C4-2B (cell line): Measurements from ENCODE around the gene SARDH.
A peak's percentile ranks its signal among the peaks of the same experiment; 100 is the strongest.

Experiments
- H3K27ac ChIP-seq: fragments of 450-650 bp; 2 replicates; pipeline ENCODE4 v1.5.1; 2017
- ZFX ChIP-seq: fragments of 450-650 bp; IDR thresholded peaks from 2 replicates; pipeline ENCODE4 v1.6.1; 2017
- TF ChIP-seq, protein P1 (sequence below): fragments of 450-650 bp; conservative IDR thresholded peaks from 2 replicates; pipeline ENCODE4 v1.5.1; 2017; ENCODE audit warnings: mild to moderate bottlenecking

The SARDH gene

DNA sequence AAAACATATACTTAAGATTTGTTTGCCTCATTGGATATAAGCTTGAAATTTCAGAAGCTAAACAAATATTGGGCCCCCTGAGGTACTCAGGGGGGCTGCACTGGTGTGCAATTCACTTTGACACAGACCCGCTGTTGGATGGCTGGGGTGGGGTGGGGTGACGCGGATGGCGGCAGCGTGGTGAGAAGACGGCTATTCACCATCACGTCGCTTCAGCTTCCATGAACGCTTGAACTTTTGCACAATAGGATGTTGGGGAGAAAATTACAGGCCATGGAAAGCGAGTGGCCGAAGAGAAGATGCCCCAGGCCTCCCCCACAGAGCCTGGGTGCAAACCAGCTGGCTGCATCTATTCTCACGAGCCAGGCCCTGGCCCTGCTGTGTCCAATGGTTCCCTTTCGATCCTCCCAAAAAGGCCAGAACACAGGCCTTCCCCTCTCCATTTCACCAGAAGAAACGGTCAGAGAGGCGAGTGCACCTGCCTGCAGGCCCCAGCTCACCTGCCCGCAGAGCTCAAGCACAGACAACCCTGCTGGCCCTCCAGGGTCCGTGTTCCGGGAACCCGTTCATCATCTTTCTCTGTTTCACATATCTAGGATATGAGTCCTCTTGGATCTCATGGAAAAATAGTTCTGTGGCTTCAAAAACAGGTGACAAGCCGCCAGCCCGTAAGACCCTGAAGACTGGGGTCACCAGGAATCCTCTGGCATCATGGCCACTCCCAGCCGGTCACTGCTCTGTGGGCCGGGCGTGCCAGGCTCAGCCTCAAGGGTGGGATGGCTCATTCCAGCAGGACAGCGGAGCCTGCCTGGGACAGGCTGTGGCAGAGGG lies 46.8 kb upstream of the SARDH start:
- H3K27ac ChIP-seq: no peak overlapping the region
- no peak for TF ChIP-seq ZFX
- TF ChIP-seq, protein P1, sequence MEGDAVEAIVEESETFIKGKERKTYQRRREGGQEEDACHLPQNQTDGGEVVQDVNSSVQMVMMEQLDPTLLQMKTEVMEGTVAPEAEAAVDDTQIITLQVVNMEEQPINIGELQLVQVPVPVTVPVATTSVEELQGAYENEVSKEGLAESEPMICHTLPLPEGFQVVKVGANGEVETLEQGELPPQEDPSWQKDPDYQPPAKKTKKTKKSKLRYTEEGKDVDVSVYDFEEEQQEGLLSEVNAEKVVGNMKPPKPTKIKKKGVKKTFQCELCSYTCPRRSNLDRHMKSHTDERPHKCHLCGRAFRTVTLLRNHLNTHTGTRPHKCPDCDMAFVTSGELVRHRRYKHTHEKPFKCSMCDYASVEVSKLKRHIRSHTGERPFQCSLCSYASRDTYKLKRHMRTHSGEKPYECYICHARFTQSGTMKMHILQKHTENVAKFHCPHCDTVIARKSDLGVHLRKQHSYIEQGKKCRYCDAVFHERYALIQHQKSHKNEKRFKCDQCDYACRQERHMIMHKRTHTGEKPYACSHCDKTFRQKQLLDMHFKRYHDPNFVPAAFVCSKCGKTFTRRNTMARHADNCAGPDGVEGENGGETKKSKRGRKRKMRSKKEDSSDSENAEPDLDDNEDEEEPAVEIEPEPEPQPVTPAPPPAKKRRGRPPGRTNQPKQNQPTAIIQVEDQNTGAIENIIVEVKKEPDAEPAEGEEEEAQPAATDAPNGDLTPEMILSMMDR: no peak

DNA sequence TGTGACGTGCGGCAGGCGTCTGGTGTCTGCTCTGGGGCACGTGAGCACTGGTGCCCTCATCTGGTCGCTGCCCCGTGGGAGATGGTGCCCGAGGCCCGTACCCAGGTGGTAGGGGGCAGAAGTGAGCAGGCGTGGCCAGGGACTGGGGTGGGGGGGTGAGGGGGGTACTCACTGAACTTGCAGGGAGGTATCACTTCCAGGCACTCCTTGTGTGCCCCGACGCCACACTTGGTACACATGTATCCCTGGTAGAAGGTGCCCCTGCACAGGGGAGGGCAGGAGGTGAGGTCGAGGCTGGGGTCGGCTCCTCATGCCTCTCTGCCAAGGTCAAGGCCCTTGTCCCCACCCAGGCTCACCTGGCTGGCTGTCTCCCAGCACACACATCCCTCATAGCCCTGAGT lies 45.2 kb upstream of the SARDH start:
- TF ChIP-seq, protein P1: no peak
- TF ChIP-seq ZFX: no peak
- H3K27ac ChIP-seq: peak overlapping the region; percentile 36

DNA sequence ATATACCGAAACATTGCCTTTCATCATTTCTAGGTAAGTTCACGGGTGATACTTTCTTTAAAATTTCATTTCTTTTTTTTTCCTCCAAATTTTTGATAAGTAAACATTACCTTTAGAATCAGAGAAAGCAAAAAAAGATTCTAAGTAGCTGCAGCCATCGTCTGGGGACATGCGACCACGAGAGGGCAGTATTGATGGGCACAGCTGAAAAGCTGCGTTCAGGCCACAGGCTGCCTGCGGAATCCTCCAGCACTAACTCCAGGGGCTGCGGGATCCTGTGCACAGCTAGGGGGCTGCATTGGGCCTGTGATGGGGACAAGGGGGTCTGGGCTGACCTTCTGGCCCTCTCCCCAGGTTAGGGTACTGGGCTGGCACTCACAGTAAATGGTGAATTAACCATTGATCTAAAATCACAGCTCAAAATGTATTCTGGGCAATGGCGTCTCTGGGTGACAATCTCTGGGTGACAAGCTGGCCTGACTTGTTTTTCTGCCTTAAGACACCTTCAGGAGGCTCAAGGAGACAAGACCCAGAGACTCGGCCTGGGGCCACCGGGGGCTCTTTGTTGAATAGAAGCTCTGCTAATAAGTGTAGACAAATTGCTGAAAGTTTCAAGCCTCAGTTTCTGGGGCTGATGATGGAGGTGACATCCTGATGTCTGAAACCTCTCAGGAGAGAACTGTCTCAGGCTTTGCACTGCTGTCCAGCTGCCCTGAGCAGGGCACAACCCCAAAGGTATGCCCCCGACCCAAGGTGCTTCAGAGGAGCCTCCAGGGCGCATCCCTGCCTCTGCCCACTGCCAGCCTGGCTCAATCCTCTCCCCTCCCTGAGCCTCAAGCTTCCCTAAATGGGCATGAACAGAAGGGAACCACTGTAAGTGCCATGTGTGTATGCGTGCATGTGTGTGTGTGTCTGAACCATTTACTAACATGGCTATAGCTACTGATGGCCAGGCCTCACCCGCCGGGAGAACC lies 44.3 kb upstream of the SARDH start:
- H3K27ac ChIP-seq: peak overlapping the region; percentile 36
- no peak for TF ChIP-seq ZFX
- TF ChIP-seq, protein P1: peak; percentile 95

DNA sequence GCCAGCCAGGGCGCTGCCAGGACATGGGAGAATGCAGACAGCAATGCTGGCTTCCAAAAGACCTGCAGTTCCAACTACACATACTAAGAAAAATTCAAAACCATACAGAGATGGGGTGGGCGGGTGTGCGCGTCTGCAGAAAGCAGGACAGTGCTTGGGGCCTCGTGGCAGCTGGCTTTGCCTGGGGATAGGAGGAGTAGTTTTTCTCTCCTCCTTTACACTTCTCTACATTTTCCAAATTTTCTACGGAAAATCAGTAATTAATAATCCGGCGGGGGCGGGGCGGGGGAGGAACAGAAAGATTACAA lies 43.6 kb upstream of the SARDH start:
- H3K27ac ChIP-seq: no peak overlapping the region
- TF ChIP-seq ZFX: no peak
- TF ChIP-seq, protein P1: no peak

DNA sequence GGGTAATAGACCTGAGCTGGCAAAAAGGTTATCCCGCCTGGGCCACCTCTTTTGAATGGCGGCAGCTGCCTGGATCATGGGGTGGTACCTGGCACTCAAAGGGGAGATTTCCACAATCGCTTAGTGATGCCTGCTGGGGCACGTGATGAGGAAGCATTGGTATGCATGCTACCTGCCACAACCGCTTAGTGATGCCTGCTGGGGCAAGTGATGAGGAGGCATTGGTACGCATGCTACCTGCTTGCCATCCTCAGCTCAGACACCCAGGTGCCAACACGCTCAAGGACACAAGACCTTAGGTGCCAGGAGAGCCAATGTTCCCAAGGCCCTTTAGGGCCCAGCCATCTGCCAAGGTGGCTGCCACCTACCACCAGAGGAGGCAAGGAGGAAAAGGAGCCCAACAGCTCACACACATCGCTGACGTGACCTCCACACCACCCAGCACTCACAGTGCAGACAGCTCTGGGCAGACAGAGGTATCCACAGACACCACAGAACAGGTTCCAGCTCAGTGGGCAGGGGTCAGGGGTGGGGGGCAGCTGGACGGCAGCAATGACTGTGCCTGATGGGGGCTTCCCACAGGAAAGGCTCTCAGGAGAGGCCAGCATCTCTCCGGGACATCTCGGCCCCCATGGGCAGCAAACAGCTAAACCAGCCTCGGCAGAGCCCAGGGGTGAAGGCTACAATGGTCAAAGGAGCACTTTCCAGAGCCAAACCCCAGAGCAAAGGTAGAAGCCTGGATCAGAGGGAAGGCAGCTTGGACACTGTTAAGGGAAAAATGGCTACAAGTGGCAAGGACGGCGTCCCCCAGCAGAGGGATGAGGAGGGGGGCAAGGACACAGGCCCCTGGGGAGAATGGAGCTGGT lies 43.0 kb upstream of the SARDH start:
- H3K27ac ChIP-seq: no peak overlapping the region

DNA sequence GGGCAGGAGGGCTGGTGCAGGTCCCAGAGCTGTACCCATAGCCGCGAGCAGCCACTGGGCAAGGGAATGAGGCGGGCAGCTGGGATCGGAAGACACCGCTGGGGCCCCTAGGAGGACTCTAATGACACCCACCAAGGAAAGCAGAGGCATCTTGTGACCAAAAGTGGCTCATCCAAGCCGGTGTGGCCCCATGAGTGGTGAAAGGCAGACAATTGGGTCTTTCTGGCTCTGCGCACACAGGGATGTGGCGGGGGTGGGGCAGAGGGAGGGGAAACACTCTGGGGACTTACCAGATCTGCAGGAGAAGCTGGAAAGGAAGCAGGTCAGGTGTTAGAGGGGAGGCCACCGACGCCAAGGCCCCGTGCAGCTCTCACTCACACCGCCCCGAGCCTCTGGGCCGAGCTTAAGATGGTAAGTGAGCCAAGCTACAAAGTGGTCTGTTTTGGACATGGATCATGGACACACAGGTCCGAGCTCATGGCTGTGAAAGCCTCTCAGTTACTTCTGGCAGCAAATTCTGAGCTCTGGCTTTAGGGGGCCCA lies 42.3 kb upstream of the SARDH start:
- TF ChIP-seq, protein P1: no peak
- TF ChIP-seq ZFX: no peak
- H3K27ac ChIP-seq: no peak overlapping the region

More for the DNA sequence above, 43.0 kb upstream of the SARDH start:
- TF ChIP-seq ZFX: no peak
- TF ChIP-seq, protein P1: no peak
